HG03066 (cell line): ENCODE data around the gene MBNL1.
"Not testable (repeated sequence)": the region's sequence is repeated elsewhere in the genome, so short reads cannot be mapped to it uniquely, and the experiment has no call there.

Experiments
- ATAC-seq: cut with Tn5 transposase; IDR thresholded peaks from one replicate; pipeline ENCODE4 v1.9.1; 2021; ENCODE audit warnings: low read depth; ENCODE audit not compliant: unreplicated experiment

The MBNL1 gene

GRCh38 chr3:152372633-152373032 is 103.9 kb downstream of the MBNL1 start:
- not testable (repeated sequence) for ATAC-seq

DNA sequence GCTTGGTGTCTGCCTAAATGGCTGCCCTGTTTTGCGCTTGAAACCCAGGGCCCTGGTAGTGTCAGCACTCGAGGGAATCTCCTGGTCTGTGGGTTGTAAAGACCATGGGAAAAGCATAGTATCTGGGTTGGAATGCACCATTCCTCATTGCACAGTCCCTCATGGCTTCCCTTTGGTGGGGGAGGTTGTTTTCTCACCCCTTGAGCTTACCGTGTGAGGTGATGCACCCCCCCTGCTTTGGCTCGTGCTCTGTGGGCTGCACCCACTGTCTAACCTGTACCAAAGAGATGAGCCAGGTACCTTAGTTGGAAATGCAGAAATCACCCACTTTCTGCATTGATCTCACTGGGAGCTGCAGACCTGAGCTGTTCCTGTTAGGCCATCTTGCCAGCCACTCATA is 104.7 kb downstream of the MBNL1 start:
- ATAC-seq = no peak

- no peak for ATAC-seq
Measured at GRCh38 chr3:152374262-152374990, 105.7 kb downstream of the MBNL1 start.

- no peak for ATAC-seq
Measured at GRCh38 chr3:152375546-152375945, 106.8 kb downstream of the MBNL1 start.

- ATAC-seq = peak; percentile 79
Measured at GRCh38 chr3:152376351-152377183, 107.8 kb downstream of the MBNL1 start.

DNA sequence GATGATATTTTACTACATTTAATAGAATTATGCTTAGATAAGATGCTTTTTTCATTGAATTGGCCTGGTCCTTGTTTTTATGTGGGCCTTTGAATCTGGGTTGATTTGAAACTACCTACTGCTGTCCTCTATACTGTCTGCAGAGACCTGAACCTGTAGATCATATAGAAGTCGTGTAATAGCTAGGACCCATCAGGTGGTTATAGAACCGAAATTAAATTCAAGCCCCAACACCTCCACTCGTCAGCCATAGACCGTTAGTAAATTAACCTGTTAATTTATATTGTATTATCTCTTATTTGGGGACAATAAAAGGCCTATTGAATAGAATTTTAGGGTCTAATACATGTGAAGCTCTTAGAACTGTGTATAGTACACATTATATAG is 108.4 kb downstream of the MBNL1 start:
- ATAC-seq = peak; percentile 11

DNA sequence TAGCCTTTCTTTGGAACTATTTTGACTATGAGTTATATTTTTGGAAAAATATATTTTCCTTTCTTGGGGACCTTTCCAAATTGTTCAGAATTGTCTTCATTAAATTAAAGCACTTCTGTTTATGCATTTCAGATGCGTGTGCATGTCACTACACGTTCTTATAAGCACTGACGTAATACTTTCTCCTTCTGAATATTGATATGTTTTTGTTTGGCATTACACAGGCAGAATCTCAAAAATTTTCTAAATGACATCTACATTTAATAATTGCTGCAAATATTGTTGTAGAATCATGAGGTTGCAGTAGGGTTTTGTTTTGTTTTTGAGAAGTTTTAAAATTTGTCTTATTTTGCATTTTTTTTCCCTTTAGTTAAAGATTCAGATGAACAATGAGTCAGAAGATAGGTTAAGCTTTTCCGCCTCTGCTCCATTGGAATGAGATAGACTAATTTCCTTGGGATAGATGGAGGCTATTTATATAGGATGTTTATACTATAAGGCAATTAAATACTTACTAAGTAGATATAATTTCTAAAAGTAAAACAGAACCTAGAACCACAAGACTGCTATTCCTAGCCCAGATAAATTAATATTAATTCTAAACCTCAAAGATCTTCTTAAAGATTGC is 110.8 kb downstream of the MBNL1 start:
- ATAC-seq = no peak

- no peak for ATAC-seq
Measured at GRCh38 chr3:152380043-152380442, 111.3 kb downstream of the MBNL1 start.

- ATAC-seq = peak; percentile 60
Measured at GRCh38 chr3:152381881-152382295, 113.2 kb downstream of the MBNL1 start.

- ATAC-seq = no peak
Measured at GRCh38 chr3:152382312-152383135, 113.8 kb downstream of the MBNL1 start.

DNA sequence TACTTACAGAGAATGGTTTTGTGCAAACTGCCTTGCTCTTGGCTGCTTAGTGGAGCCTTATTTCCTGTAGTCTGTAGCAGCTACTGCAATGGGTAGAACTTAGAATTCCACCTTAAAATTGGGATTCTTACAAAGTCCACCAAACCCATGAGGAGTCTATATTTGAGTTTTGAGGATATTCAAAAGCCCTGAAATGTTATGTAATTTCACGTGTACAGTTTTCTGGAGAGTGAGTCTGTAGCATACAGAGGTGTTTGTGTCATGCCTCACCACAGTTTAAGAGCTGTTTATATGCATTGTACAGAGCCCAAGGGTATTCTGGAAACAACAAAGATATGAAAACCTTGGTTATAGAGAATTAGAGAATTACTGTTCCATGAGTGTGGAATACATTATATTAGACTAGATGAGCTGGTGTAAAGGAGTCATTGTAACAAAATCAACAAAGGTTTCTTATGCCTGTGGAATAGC is 114.4 kb downstream of the MBNL1 start:
- no peak for ATAC-seq

GRCh38 chr3:152384412-152384811 is 115.7 kb downstream of the MBNL1 start:
- ATAC-seq = no peak

- ATAC-seq = no peak
Measured at GRCh38 chr3:152385761-152386160, 117.0 kb downstream of the MBNL1 start.

GRCh38 chr3:152386208-152386607 is 117.5 kb downstream of the MBNL1 start:
- no peak for ATAC-seq

- ATAC-seq = no peak
Measured at GRCh38 chr3:152388631-152389030, 119.9 kb downstream of the MBNL1 start.

DNA sequence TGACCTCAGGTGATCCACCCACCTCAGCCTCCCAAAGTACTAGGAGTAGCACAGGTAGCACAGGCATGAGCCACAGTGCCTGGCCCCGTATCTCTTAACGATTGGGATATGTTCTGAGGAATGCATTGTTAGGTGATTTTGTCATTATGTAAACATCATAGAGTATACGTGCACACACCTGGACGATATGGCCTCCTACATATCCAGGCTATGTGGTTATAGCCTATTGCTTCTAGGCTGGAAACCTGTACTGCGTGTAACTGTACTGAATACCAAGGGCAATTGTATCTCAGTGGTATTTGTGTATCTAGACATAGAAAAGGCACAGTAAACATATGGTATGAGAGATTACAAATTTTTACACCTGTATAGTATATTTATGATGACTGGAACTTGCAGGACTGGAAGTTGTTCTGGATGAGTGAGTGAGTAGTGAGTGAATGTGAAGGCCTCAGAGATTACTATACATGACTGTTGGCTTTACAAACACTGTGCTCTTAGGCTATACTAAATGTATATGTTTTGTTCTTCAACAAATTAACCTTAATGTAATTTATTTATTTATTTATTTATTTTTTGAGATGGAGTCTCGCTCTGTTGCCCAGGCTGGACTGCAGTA is 120.7 kb downstream of the MBNL1 start:
- no peak for ATAC-seq

DNA sequence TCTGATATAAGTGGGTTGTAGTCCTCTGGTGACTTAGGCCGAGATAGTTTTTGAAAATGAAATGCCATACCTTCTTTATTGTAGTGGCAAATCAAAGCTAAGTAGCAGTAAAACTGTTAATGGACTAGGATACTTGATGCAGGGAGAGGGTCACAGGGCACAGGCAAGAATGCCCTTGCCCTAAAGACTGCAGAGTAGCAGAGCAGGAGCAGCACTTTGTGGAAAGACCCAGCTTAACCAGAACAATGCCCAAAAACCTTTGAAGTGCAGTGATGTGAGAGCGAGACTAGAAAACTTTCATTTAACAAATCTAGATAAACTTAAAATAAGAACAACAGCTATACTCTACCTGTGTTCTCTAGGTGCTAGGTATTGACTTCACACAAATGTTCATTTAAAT is 121.9 kb downstream of the MBNL1 start:
- no peak for ATAC-seq

DNA sequence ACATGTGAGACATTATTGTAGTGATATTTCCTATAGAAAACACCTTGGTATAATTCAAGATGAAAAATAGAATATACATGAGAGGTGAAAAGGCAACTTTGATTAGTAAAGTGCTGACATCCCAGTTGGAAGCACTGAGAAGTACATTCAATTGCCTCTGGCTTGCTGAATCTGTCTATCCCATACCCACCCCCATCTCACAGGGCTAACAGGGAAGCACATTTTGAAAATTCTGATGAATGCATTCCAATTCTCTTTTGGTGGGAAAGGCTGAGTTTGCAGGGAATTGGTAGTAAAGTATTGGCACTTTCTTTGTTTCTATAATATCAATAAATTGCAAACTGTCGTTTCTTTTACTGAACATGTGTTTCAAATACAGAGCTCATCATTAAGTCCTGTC is 122.9 kb downstream of the MBNL1 start:
- ATAC-seq = no peak

GRCh38 chr3:152392272-152392880 is 123.6 kb downstream of the MBNL1 start:
- no peak for ATAC-seq

DNA sequence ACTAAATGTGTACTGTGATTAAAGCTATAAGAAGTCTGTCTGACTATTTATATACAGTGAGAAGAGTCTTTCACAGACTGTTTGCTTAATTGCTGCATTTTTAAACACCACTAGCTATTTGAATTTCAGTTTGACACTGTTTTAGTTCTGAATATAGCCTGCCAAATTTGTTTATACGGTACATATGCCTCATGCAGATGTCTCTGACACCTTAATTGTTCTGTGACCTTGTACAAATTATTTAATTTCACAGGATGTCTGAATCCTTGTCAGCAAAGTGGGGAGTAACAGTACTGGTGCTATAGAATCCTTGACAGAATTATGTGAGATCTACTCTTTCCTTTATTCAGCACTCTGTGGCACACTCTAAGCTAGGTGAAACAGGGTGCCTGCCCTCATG is 125.5 kb downstream of the MBNL1 start:
- ATAC-seq = no peak
